Mesenchymal stem cell (in vitro differentiated cells and primary cell): ENCODE results near the gene ARAP2.

ENCODE experiments used
- DNase-seq: peaks from one replicate; pipeline ENCODE4 v3.0.0-alpha.2; 2013
- H2AFZ ChIP-seq: one replicate; pipeline ENCODE4 v1.6.1; 2013; ENCODE audit warnings: low read depth, mild to moderate bottlenecking, control low read depth, inconsistent platforms, low read length, moderate library complexity
- H2AK5ac ChIP-seq: 2 replicates; pipeline ENCODE4 v1.6.1; 2013; ENCODE audit warnings: low read length, moderate library complexity, mild to moderate bottlenecking, inconsistent platforms; ENCODE audit not compliant: severe bottlenecking
- H2BK120ac ChIP-seq: one replicate; pipeline ENCODE4 v1.6.1; 2013; ENCODE audit warnings: low read depth, mild to moderate bottlenecking, inconsistent platforms, low read length, moderate library complexity
- H2BK12ac ChIP-seq, 2 experiments: one replicate each; pipeline ENCODE4 v1.6.1; 2013; ENCODE audit warnings: inconsistent platforms in 2 of 2, low read length in 2 of 2, mild to moderate bottlenecking in 2 of 2, moderate library complexity in 2 of 2, control low read depth in 1 of 2
- H2BK15ac ChIP-seq: one replicate; pipeline ENCODE4 v1.6.1; 2013; ENCODE audit warnings: mild to moderate bottlenecking, low read depth, inconsistent platforms; ENCODE audit not compliant: poor library complexity, severe bottlenecking
- H2BK5ac ChIP-seq: 2 replicates; pipeline ENCODE4 v1.6.1; 2013; ENCODE audit warnings: low read depth, mild to moderate bottlenecking, low read length, control low read depth, inconsistent platforms; ENCODE audit not compliant: poor library complexity, severe bottlenecking
- H3K14ac ChIP-seq, 2 experiments: one replicate each; pipeline ENCODE4 v1.6.1; 2013; ENCODE audit warnings: inconsistent platforms in 2 of 2, low read length in 2 of 2, control low read depth in 1 of 2, mild to moderate bottlenecking in 1 of 2, moderate library complexity in 1 of 2
- H3K18ac ChIP-seq, 2 experiments: one replicate each; pipeline ENCODE4 v1.6.1; 2013; ENCODE audit warnings: inconsistent platforms in 2 of 2, low read length in 2 of 2, control low read depth in 1 of 2, low read depth in 1 of 2, mild to moderate bottlenecking in 1 of 2
- H3K23ac ChIP-seq, 2 experiments: one replicate each; pipeline ENCODE4 v1.6.1; 2013; ENCODE audit warnings: inconsistent platforms in 2 of 2, low read length in 2 of 2, mild to moderate bottlenecking in 2 of 2, moderate library complexity in 2 of 2, control low read depth in 1 of 2
- H3K27ac ChIP-seq: 2 replicates; pipeline ENCODE4 v1.5.1; 2013; ENCODE audit warnings: mild to moderate bottlenecking, moderate library complexity, low read length, control low read depth, inconsistent platforms; ENCODE audit not compliant: poor library complexity, severe bottlenecking
- H3K27me3 ChIP-seq, 2 experiments: 2 replicates each; pipeline versions ENCODE4 v1.6.1 to v1.7.0; 2013; ENCODE audit warnings: low read length in 2 of 2, mild to moderate bottlenecking in 2 of 2, moderate library complexity in 2 of 2, control low read depth in 1 of 2, inconsistent platforms in 1 of 2; ENCODE audit not compliant: control insufficient read depth in 1 of 2, insufficient read depth in 1 of 2
- H3K36me3 ChIP-seq, 2 experiments: 2 replicates each; pipeline versions ENCODE4 v1.6.1 to v1.7.0; 2013; ENCODE audit warnings: low read length in 2 of 2, control low read depth in 1 of 2, inconsistent platforms in 1 of 2, low read depth in 1 of 2, mild to moderate bottlenecking in 1 of 2; ENCODE audit not compliant: insufficient read depth in 2 of 2, control insufficient read depth in 1 of 2
- H3K4ac ChIP-seq, 2 experiments: one replicate each; pipeline ENCODE4 v1.6.1; 2013; ENCODE audit warnings: inconsistent platforms in 2 of 2, low read length in 2 of 2, mild to moderate bottlenecking in 2 of 2, moderate library complexity in 2 of 2, control low read depth in 1 of 2, low read depth in 1 of 2
- H3K4me1 ChIP-seq: 2 replicates; pipeline ENCODE4 v1.6.1; 2013; ENCODE audit warnings: low read depth, low read length, control low read depth; ENCODE audit not compliant: control insufficient read depth, insufficient read depth
- H3K4me2 ChIP-seq: 2 replicates; pipeline ENCODE4 v1.6.1; 2013; ENCODE audit warnings: low read length, mild to moderate bottlenecking, inconsistent platforms; ENCODE audit not compliant: poor library complexity, severe bottlenecking
- H3K4me3 ChIP-seq, 2 experiments: 2 replicates each; pipeline versions ENCODE4 v1.5.1 to v1.7.0; 2013; ENCODE audit warnings: low read length in 2 of 2, mild to moderate bottlenecking in 2 of 2, control low read depth in 1 of 2, low read depth in 1 of 2; ENCODE audit not compliant: insufficient read depth in 1 of 2
- H3K79me1 ChIP-seq: replicated peaks from 2 replicates; pipeline ENCODE4 v1.6.1; 2013; ENCODE audit warnings: mild to moderate bottlenecking, control low read depth, low read length, inconsistent platforms; ENCODE audit not compliant: poor library complexity, severe bottlenecking
- H3K9ac ChIP-seq: 2 replicates; pipeline ENCODE4 v1.7.0; 2013; ENCODE audit warnings: mild to moderate bottlenecking, low read length, moderate library complexity
- H3K9me3 ChIP-seq: 2 replicates; pipeline ENCODE4 v1.7.0; 2013; ENCODE audit warnings: mild to moderate bottlenecking, low read length; ENCODE audit not compliant: control insufficient read depth
- H4K8ac ChIP-seq: one replicate; pipeline ENCODE4 v1.6.1; 2013; ENCODE audit warnings: inconsistent platforms, mild to moderate bottlenecking, low read length, moderate library complexity
- H4K91ac ChIP-seq: one replicate; pipeline ENCODE4 v1.6.1; 2013; ENCODE audit warnings: mild to moderate bottlenecking, low read length, inconsistent platforms
- WGBS: methylation state at CpG from one replicate; pipeline ENCODE4 v1.1.7; 2013; ENCODE audit warnings: mixed read lengths; 5-methylcytosine and 5-hydroxymethylcytosine counted together

ARAP2 gene

DNA sequence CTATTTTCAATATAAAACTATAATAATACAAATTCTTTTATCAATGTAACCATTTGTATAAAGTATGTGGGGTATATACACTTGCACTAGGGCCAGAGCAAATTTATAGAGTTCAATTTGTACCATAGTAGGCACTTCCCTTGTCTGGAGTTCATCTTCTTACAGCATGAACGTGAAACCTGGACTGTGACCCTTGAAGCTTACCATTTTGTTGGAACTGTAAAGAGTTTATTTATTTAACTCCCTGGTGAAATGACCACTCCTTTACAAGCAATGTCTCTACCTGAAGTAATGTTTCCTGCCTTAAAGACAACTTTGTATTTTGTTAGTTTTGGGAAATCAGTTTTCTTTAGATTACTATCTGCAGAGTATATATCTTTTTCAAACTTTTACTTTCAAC, 188.2 kb downstream of the ARAP2 start:
- H3K4me2 ChIP-seq, result no peak overlapping the region
- H3K4me3 ChIP-seq, result no peak overlapping the region
- H3K18ac ChIP-seq, result no peak overlapping the region
- no peak overlapping the region for H2AFZ ChIP-seq
- no peaks in the 10 kb centered on the region for H3K9me3 ChIP-seq
- no peak overlapping the region for H3K14ac ChIP-seq
- H2AK5ac ChIP-seq, result no peak overlapping the region
- no peaks in the 10 kb centered on the region for H3K36me3 ChIP-seq
- H3K79me1 ChIP-seq, result no peaks in the 10 kb centered on the region
- no peak overlapping the region for H3K27ac ChIP-seq
- DNase-seq, result no peak
- no peak overlapping the region for H2BK5ac ChIP-seq
- H3K4ac ChIP-seq, result no peak overlapping the region
- H3K4me1 ChIP-seq, result no peaks in the 10 kb centered on the region
- no CpG with 5 or more reads among the region's 1 CpG for WGBS
- H2BK120ac ChIP-seq, result no peak overlapping the region
- H2BK15ac ChIP-seq, result no peak overlapping the region
- H3K23ac ChIP-seq, result no peak overlapping the region
- no peaks in the 10 kb centered on the region for H3K27me3 ChIP-seq
- no peak overlapping the region for H3K9ac ChIP-seq
- no peak overlapping the region for H4K8ac ChIP-seq
- no peak overlapping the region for H4K91ac ChIP-seq
- no peak overlapping the region for H2BK12ac ChIP-seq

DNA sequence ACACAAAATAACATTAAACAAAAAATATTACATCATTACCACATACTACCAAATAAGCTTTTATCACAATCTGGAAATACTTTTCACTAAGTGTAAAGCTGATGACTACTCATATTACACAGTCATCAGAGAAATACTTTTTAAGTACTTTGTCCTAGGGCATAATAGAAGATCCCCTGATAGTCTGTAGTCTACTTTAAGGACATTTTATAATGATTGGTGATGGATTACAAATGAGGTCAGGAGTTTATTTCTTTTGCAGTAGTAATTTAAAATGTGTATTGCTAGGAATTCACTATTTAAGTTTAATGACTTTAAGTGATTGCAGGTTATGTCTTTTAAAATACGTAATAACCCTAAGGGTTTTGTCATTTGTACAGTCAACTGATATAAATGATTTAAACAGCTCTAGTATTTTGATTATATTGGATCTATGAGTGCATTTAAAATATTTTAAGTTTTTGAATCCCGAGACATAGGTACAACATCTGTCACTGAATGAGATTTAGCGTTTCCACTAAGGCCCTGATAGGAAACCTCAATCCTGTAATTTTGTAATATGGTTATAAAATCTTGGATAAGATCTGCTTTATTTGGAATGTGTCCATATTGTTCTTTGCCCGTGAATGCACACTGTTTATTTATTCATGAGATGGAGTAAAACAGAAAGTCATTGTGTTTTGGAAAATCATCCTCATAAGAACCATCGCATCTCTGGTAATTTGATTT, 189.5 kb downstream of the ARAP2 start:
- Histone ChIP-seq H3K27me3 (no peaks in the 10 kb centered on the region), H3K18ac (no peak overlapping the region), H3K23ac (no peak overlapping the region), H3K14ac (no peak overlapping the region), H2BK5ac (no peak overlapping the region), H3K9me3 (no peaks in the 10 kb centered on the region), H3K4me2 (no peak overlapping the region), H4K8ac (no peak overlapping the region), H4K91ac (no peak overlapping the region), H2BK12ac (no peak overlapping the region), H2BK15ac (no peak overlapping the region), H3K79me1 (no peaks in the 10 kb centered on the region), H3K4me1 (no peaks in the 10 kb centered on the region), H3K36me3 (no peaks in the 10 kb centered on the region), H2BK120ac (no peak overlapping the region), H2AFZ (no peak overlapping the region), H3K4me3 (no peak overlapping the region), H3K9ac (no peak overlapping the region), H2AK5ac (no peak overlapping the region), H3K4ac (no peak overlapping the region), H3K27ac (no peak overlapping the region)
- WGBS, result 77% methylated on average over 3 of the region's 5 CpGs
- DNase-seq, result no peak

GRCh38 chr4:36053930-36054329, 190.4 kb downstream of the ARAP2 start:
- no peaks in the 10 kb centered on the region for H3K9me3 ChIP-seq
- no peak overlapping the region for H2BK15ac ChIP-seq

GRCh38 chr4:36051634-36052033, 192.7 kb downstream of the ARAP2 start:
- 88% methylated on average over 1 of the region's 4 CpGs for WGBS

More at GRCh38 chr4:36053930-36054329, 190.4 kb downstream of the ARAP2 start:
- peak; percentile 11 for DNase-seq
- Histone ChIP-seq H3K9ac (no peak overlapping the region), H3K4me1 (no peaks in the 10 kb centered on the region), H2BK12ac (no peak overlapping the region), H3K79me1 (no peaks in the 10 kb centered on the region), H3K23ac (no peak overlapping the region), H3K18ac (no peak overlapping the region), H3K27ac (no peak overlapping the region), H3K36me3 (no peaks in the 10 kb centered on the region), H2AK5ac (no peak overlapping the region), H2BK5ac (no peak overlapping the region), H3K14ac (no peak overlapping the region), H4K8ac (no peak overlapping the region), H2AFZ (no peak overlapping the region), H4K91ac (no peak overlapping the region), H3K4me2 (no peak overlapping the region), H3K27me3 (no peaks in the 10 kb centered on the region), H2BK120ac (no peak overlapping the region), H3K4ac (no peak overlapping the region), H3K4me3 (no peak overlapping the region)
- WGBS, result 59% methylated on average over 2 of the region's 2 CpGs

More at GRCh38 chr4:36051634-36052033, 192.7 kb downstream of the ARAP2 start:
- H3K27ac ChIP-seq, result no peak overlapping the region
- no peaks in the 10 kb centered on the region for H3K79me1 ChIP-seq
- no peak overlapping the region for H4K91ac ChIP-seq
- H2BK120ac ChIP-seq, result no peak overlapping the region
- H2BK5ac ChIP-seq, result no peak overlapping the region
- no peaks in the 10 kb centered on the region for H3K9me3 ChIP-seq
- H4K8ac ChIP-seq, result no peak overlapping the region
- no peaks in the 10 kb centered on the region for H3K36me3 ChIP-seq
- no peak overlapping the region for H3K9ac ChIP-seq
- H2AFZ ChIP-seq, result no peak overlapping the region
- H3K4me3 ChIP-seq, result no peak overlapping the region
- H2BK15ac ChIP-seq, result no peak overlapping the region
- no peak overlapping the region for H3K14ac ChIP-seq
- no peaks in the 10 kb centered on the region for H3K27me3 ChIP-seq
- H3K4ac ChIP-seq, result no peak overlapping the region
- no peak overlapping the region for H3K18ac ChIP-seq
- DNase-seq, result no peak
- no peak overlapping the region for H3K23ac ChIP-seq
- no peaks in the 10 kb centered on the region for H3K4me1 ChIP-seq
- H2BK12ac ChIP-seq, result no peak overlapping the region
- no peak overlapping the region for H3K4me2 ChIP-seq
- H2AK5ac ChIP-seq, result no peak overlapping the region
